Measurements from ENCODE around the gene TFB2M. TPM values are rescaled to one million over a fixed set of nuclear protein-coding genes. Genes with fewer than 3 reads are reported as not detected.

TFB2M gene
- polyA plus RNA-seq, 1 donor from 2014 or later, result 19.1 TPM

DNA sequence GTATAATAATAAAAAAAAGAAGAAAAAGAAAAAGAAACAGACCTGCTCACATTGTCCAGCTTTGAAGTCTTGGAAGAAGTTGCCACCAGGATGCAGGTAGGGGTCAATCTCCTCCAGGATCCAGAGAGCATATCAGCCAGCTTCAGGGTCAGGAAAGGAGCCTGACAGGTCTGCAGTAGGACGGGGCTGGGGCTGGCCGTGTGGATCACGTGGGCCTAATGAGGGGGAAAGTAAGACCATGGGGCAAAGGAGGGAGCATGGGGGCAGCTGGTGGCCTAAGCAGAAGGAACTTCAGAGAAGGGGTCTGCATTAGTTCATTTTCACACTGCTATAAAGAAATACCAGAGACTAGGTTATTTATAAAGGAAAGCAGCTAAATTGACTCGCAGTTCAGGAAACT, 39.7 kb downstream of the TFB2M start:
- Mint-ChIP-seq H3K36me3 (peaks cover 7% of the 10 kb centered on the region), H3K4me3 (peak overlapping the region in 1 of 4 donors; percentile 41), H3K9me3 (peaks cover 0 to 12% (median 7%) of the 10 kb centered on the region in 3 donors), H3K27me3 (no peaks in the 10 kb centered on the region), H3K4me1 (peaks cover 0 to 5% (median 4%) of the 10 kb centered on the region in 3 donors), H3K27ac (no peak overlapping the region)

DNA sequence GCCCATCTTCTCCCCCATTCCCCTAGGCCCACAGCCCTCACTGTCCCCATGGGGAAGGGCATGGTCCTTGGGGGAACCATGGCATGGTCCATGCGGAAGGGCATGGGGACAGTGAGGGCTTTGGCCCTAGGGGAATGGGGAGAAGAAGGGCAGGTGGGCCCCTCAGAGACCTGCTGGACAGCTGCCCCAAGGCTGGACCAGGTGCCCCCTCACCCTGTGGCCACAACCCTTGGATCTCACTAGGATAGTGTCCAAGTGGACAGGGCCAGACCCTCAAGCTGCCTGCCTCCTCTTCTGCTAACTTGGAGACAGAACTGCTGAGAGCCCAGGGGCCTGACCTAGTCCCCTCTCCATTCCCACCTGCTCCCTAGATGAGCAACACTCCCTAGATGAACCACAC, 46.5 kb downstream of the TFB2M start:
- Mint-ChIP-seq H3K4me3 (no peak overlapping the region), H3K9me3 (peaks cover 0 to 7% (median 6%) of the 10 kb centered on the region in 3 donors), H3K4me1 (no peaks in the 10 kb centered on the region), H3K27me3 (no peaks in the 10 kb centered on the region), H3K36me3 (no peaks in the 10 kb centered on the region), H3K27ac (no peak overlapping the region)

DNA sequence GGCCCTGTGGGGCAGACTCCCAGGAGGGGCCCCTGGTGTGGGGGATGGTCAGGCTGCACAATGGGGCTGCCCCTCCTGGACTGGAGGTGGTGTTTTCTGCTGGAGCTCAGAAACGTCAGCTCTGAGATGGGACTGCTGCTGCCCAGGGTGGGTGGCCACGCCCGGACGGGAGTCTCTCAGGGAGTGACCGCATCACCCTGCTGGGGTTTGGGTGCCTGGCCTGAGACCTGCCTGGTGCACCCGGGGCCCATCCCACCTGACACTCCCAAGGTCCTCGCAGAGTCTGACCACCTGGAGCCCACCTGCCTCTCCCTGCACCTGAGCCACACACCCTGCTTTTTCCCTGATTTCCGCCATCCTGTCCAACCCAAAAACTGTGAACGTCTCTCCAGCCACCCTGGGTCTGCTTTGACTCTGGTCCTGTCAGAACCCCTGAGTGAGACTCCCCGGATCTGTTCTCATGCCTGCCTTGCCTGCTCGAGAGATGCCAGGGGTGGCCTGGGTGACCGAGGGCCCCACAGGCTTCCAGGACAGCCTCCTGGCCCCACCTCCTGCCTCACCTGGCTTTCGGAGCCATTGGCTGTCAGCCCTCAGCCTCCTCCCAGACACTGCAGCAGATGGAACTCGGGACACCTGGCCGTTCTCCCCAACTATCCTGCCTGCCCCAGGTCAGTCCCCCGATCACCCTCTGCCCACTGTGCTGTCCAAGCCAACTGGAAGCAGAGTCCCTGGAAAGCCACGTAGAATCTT, 47.4 kb downstream of the TFB2M start:
- peaks cover 2 to 12% (median 7%) of the 10 kb centered on the region in 3 donors for H3K9me3 Mint-ChIP-seq
- H3K27ac Mint-ChIP-seq, result no peak overlapping the region
- H3K27me3 Mint-ChIP-seq, result no peaks in the 10 kb centered on the region
- no peaks in the 10 kb centered on the region for H3K36me3 Mint-ChIP-seq
- H3K4me3 Mint-ChIP-seq, result peak overlapping the region in 1 of 4 donors; percentile 65
- peaks cover 0 to 4% (median 0%) of the 10 kb centered on the region in 3 donors for H3K4me1 Mint-ChIP-seq

DNA sequence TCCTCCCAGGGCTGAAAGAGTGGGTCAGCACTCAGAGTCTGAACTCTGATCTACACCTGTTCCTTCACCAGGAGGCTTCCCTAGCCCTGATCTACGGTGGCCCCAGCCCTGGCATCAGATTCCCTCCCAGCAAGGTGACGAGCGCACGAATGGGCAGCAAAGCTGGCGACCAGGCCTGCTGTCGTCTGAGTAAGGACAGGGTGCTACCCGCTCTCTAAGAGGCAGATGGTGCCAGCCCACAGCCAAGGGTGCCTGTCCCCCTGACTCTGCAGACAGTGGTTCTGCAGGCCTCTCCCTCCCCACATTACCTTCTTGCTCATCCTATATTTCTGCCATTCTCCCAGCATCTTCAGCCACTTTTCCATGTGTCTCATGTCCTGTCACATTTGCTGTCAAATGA, 48.7 kb downstream of the TFB2M start:
- Mint-ChIP-seq H3K9me3 (peaks cover 2 to 14% (median 7%) of the 10 kb centered on the region in 3 donors), H3K27ac (no peak overlapping the region), H3K4me1 (peaks cover 0 to 4% (median 0%) of the 10 kb centered on the region in 3 donors), H3K36me3 (no peaks in the 10 kb centered on the region), H3K4me3 (peak overlapping the region in 1 of 4 donors; percentile 12), H3K27me3 (no peaks in the 10 kb centered on the region)

DNA sequence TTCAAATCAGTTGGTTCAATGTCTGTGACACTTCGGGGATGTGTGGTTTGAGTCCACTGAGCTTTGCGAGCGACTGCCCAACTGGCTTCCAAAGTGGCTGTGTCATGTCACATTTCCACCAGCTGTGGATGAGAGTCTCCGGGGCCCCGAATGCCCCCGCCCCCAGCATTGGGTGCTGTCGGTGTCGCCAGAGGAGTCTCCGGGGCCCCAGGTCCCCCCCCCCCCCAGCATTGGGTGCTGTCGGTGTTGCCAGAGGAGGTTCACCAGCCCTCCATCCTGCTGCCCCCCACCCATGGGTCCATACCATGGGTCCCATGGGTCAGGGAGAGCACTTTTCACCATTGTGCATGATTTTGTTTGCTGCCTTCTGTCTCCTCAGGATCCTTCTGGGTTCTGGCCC, 49.9 kb downstream of the TFB2M start:
- no peaks in the 10 kb centered on the region for H3K36me3 Mint-ChIP-seq
- H3K4me3 Mint-ChIP-seq, result no peak overlapping the region
- no peak overlapping the region for H3K27ac Mint-ChIP-seq
- H3K27me3 Mint-ChIP-seq, result no peaks in the 10 kb centered on the region
- H3K9me3 Mint-ChIP-seq, result peaks cover 2 to 14% (median 7%) of the 10 kb centered on the region in 3 donors
- H3K4me1 Mint-ChIP-seq, result peaks cover 0 to 4% (median 0%) of the 10 kb centered on the region in 3 donors

GRCh38 chr1:246515390-246516005, 50.6 kb downstream of the TFB2M start:
- H3K36me3 Mint-ChIP-seq, result no peaks in the 10 kb centered on the region
- H3K27me3 Mint-ChIP-seq, result no peaks in the 10 kb centered on the region
- H3K4me1 Mint-ChIP-seq, result peaks cover 0 to 4% (median 0%) of the 10 kb centered on the region in 3 donors
- peaks cover 2 to 14% (median 7%) of the 10 kb centered on the region in 3 donors for H3K9me3 Mint-ChIP-seq
- H3K4me3 Mint-ChIP-seq, result peak overlapping the region in 1 of 4 donors; percentile 65
- no peak overlapping the region for H3K27ac Mint-ChIP-seq

DNA sequence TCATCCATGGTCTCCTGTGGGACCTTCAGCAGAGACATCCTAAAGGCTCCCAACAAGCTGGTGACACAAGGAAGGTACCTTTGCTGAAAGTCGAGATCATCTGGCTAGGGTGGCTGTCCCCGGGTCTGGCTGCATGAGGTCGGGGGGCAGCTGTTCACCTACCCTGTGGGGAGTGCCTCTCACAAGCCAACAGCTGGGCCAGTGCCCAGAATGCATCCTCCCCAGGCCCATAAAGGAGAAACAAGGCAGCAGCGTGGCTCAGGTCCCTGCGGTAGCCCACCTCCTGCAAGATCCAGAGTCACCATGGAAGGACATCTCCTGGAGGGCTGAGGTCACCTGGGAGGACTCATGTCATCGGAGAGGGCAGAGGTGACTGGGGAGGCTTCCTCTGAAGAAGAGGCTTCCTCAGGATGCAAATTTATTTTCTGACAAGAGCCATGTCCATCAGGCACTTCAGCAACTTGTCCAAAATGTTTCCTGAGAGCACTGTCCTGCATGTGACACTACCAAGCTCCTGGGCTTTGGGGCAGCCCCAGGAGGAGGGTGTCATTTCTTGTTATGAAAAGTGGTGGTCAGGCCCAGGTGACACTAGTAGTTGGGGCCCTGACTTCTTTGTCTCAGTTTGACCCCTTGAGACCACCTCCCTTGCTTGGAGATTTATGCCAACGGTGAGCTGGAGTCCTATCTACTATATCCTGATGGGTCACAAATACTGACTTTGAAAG, 52.3 kb downstream of the TFB2M start:
- Mint-ChIP-seq H3K4me3 (peak overlapping the region in 2 of 4 donors; percentile 28 to 32), H3K9me3 (peaks cover 2 to 14% (median 7%) of the 10 kb centered on the region in 3 donors), H3K36me3 (no peaks in the 10 kb centered on the region), H3K4me1 (peaks cover 0 to 4% (median 0%) of the 10 kb centered on the region in 3 donors), H3K27ac (no peak overlapping the region), H3K27me3 (no peaks in the 10 kb centered on the region)

DNA sequence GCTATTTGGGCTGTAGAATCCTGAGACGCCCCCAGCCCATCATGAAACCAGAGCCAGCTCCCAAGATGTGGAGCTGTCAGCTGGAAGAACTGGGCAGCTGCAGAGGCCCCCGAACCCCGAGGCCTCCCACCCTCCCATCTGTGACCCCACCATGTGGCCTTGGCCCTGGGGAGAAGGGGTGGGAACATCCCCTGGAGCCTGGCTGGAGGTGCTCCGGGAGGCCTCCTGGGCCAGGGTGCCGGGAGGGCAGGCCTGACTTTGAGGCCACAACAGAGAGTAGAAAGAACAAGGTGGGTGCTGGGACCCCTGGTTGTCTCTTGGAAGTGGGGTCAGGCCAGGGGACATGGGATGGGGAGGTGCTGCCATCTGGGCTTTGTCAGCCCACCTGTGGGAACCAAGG, 53.0 kb downstream of the TFB2M start:
- H3K36me3 Mint-ChIP-seq, result no peaks in the 10 kb centered on the region
- H3K27ac Mint-ChIP-seq, result no peak overlapping the region
- H3K9me3 Mint-ChIP-seq, result peaks cover 2 to 14% (median 7%) of the 10 kb centered on the region in 3 donors
- peak overlapping the region in 1 of 4 donors; percentile 32 for H3K4me3 Mint-ChIP-seq
- H3K27me3 Mint-ChIP-seq, result no peaks in the 10 kb centered on the region
- peaks cover 0 to 4% (median 0%) of the 10 kb centered on the region in 3 donors for H3K4me1 Mint-ChIP-seq

GRCh38 chr1:246512635-246513034, 53.4 kb downstream of the TFB2M start:
- Mint-ChIP-seq H3K4me3 (no peak overlapping the region), H3K9me3 (peaks cover 2 to 13% (median 7%) of the 10 kb centered on the region in 3 donors), H3K4me1 (peaks cover 0 to 4% (median under 1%) of the 10 kb centered on the region in 3 donors), H3K36me3 (no peaks in the 10 kb centered on the region), H3K27ac (no peak overlapping the region), H3K27me3 (no peaks in the 10 kb centered on the region)

GRCh38 chr1:246512230-246512629, 53.8 kb downstream of the TFB2M start:
- H3K9me3 Mint-ChIP-seq, result peaks cover 2 to 13% (median 7%) of the 10 kb centered on the region in 3 donors
- H3K4me1 Mint-ChIP-seq, result peaks cover 2 to 6% (median 5%) of the 10 kb centered on the region in 3 donors
- no peaks in the 10 kb centered on the region for H3K27me3 Mint-ChIP-seq
- H3K4me3 Mint-ChIP-seq, result peak overlapping the region in 1 of 4 donors; percentile 9
- no peaks in the 10 kb centered on the region for H3K36me3 Mint-ChIP-seq
- no peak overlapping the region for H3K27ac Mint-ChIP-seq

- no peaks in the 10 kb centered on the region for H3K27me3 Mint-ChIP-seq
- no peak overlapping the region for H3K27ac Mint-ChIP-seq
- peaks cover 5 to 10% (median 10%) of the 10 kb centered on the region in 3 donors for H3K4me1 Mint-ChIP-seq
These were observed 54.9 kb downstream of the TFB2M start for GRCh38 chr1:246511203-246511602.

DNA sequence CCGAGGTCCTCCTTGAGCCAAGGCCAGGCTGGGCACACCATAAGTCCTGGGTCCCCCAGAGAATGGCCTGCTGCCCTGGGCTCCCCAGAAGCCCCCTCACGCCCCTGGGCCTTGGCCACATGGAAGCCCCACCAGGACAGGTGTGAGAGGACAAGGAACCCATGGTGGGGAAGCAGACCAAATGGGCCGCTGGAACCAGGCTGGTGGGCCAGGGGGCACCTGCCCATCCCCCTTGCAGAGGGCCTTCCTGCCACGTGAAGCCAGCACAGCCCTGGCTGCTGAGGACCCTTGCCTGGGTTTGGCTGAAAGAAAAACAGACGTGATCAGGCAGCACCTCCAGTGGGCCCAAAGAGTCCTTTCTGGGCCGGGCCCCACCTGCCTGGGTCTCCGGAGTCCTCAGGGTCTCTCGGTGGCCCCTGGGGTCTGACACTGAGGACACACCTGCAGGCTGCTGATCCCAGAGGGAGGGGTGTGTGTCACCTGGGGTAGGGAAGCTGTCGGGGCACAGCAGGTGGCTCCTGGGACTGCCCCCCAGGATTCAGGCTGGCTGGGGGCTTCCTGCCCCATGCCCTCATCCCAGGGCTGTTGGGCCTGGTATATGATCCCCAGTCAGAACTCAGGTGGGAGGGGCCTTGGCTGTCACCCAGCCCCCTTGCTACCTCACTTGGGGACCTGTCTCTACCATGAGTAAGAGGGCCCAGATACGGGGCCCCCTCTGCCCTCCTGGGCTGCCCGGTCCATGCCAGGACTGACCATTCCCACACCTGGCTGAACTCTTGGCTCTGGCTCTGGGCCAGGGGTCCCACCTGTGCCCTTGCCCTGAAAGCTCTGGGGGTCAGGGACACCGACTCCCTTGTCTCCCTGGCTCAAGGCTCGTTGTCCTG, 55.7 kb downstream of the TFB2M start:
- Mint-ChIP-seq H3K4me1 (peaks cover 10 to 18% (median 16%) of the 10 kb centered on the region in 3 donors), H3K9me3 (peaks cover 2 to 11% (median 3%) of the 10 kb centered on the region in 3 donors), H3K27me3 (no peaks in the 10 kb centered on the region), H3K27ac (no peak overlapping the region), H3K4me3 (no peak overlapping the region), H3K36me3 (no peaks in the 10 kb centered on the region)

More at GRCh38 chr1:246511203-246511602, 54.9 kb downstream of the TFB2M start:
- H3K9me3 Mint-ChIP-seq, result peaks cover 2 to 11% (median 7%) of the 10 kb centered on the region in 3 donors
- H3K4me3 Mint-ChIP-seq, result no peak overlapping the region
- H3K36me3 Mint-ChIP-seq, result no peaks in the 10 kb centered on the region

DNA sequence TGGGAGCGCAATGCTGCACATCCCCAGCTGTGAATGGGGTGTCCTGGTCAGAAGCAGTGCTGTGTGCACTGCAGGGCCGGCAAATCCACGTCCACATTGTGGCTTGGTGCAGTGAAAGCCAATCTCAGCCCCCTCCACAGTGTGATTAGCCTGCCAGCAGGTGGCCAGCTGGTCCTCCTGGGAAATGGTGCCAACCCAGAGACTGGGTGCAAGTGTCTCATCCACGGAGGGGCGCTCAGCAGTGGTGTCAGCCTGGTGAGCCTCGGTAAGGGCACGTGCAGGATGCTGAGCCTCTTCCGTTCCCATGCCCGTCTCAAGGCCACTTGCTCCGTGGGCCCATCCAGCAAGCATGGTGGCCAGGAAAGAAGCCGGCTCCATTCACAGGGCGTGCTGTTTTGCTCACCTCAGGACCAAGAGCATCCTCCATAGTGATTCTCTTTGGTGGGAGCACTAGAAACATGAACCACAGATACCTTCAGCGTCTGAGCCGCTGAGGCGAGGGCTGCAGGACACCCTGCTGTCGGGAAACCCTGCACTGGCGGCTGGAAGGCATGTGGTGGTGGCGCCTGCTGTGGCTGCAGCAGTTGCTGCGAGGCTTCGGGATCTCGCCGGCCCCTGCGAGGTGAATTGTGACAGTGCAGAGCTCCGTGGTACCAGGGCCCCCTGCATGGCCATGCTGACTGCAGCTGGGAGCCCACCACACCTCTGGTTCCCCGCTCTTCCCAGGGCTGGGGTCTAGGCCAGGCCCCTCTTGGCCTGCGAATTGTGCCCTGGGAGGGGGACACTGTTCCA, 57.0 kb downstream of the TFB2M start:
- no peaks in the 10 kb centered on the region for H3K36me3 Mint-ChIP-seq
- peaks cover 0 to 5% (median 0%) of the 10 kb centered on the region in 3 donors for H3K9me3 Mint-ChIP-seq
- no peaks in the 10 kb centered on the region for H3K27me3 Mint-ChIP-seq
- H3K4me3 Mint-ChIP-seq, result peak overlapping the region in 2 of 4 donors; percentile 69 to 71
- peaks cover 10 to 18% (median 18%) of the 10 kb centered on the region in 3 donors for H3K4me1 Mint-ChIP-seq
- peak overlapping the region in 1 of 3 donors; percentile 13 for H3K27ac Mint-ChIP-seq
